IPS-20b (cell line): Measurements from ENCODE around the gene PIK3CG.
"Not testable (repeated sequence)": the region's sequence is repeated elsewhere in the genome, so short reads cannot be mapped to it uniquely, and the experiment has no call there.

Source experiments
- H3K27ac ChIP-seq: one replicate; pipeline ENCODE4 v1.5.1; 2013; ENCODE audit warnings: low read length
- H3K27me3 ChIP-seq: 2 replicates; pipeline ENCODE4 v1.6.1; 2013; ENCODE audit warnings: mild to moderate bottlenecking, low read length, inconsistent platforms; ENCODE audit not compliant: insufficient read depth
- H3K36me3 ChIP-seq: 2 replicates; pipeline ENCODE4 v1.6.1; 2013; ENCODE audit warnings: low read depth, mild to moderate bottlenecking, inconsistent platforms, low read length, moderate library complexity; ENCODE audit not compliant: insufficient read depth
- H3K4me1 ChIP-seq: 2 replicates; pipeline ENCODE4 v1.6.1; 2013; ENCODE audit warnings: mild to moderate bottlenecking, control low read depth, inconsistent platforms, low read length, moderate library complexity; ENCODE audit not compliant: insufficient read depth
- H3K4me3 ChIP-seq: 2 replicates; pipeline ENCODE4 v1.5.1; 2013; ENCODE audit warnings: mild to moderate bottlenecking, low read length, inconsistent platforms
- H3K9ac ChIP-seq: 2 replicates; pipeline ENCODE4 v1.6.1; 2013; ENCODE audit warnings: low read depth, mild to moderate bottlenecking, inconsistent platforms, low read length, moderate library complexity
- H3K9me3 ChIP-seq: 2 replicates; pipeline ENCODE4 v1.6.1; 2013; ENCODE audit warnings: mild to moderate bottlenecking, low read depth, low read length, inconsistent platforms; ENCODE audit not compliant: insufficient read depth

The PIK3CG gene

DNA sequence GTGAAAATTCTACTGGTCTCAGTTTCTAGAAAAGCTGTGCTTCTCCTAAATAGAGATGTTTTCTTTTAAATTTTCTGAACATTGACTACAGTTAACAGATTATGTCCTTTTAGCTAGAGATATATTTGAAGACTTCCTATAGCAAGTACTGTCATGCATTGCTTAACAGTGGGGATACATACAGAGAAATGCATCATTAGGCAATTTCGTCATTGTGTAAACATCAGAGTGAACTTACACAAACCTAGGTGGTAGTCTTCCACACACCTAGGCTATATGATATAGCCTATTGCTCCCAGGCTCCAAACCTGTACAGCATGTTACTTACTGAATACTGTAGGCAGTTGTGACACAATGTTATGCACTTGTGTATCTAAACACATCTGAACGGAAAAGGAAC, 28.5 kb downstream of the PIK3CG start:
- Histone ChIP-seq H3K27ac (no peak overlapping the region), H3K36me3 (no peaks in the 10 kb centered on the region), H3K4me3 (no peak overlapping the region), H3K9me3 (no peaks in the 10 kb centered on the region), H3K27me3 (no peaks in the 10 kb centered on the region), H3K4me1 (no peaks in the 10 kb centered on the region), H3K9ac (no peak overlapping the region)

DNA sequence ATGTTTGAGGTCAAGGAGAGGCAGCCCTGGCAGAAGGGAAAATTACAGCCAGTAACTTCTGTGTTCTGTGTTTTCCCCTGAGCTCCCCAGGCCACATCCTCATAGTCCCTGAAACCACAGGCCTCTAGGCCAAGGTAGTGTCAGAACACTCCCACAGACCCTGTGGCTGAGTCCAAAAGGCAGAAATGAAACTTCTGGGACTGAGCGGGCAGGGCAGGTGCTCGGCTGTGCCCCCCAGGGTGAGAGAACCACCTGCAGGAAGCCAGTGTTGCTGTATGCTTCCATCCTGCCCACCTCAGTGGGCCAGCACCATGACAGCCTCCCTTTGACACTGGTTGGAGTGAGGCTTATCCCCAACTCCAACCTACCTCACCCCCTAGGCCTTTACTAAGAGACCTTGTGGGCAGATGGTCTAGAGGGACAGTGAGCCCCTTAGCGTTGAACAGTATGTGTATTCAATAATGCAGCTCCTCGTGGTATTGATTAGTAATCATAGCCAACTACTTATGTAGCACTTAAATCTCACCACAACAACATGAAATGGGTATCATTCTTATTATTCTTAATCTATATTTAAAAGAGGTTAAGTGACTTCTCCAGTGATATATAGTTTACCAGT, 30.3 kb downstream of the PIK3CG start:
- H3K36me3 ChIP-seq = no peaks in the 10 kb centered on the region
- H3K4me3 ChIP-seq = no peak overlapping the region
- no peaks in the 10 kb centered on the region for H3K4me1 ChIP-seq
- H3K9ac ChIP-seq = no peak overlapping the region
- H3K9me3 ChIP-seq = no peaks in the 10 kb centered on the region
- H3K27ac ChIP-seq = no peak overlapping the region
- H3K27me3 ChIP-seq = no peaks in the 10 kb centered on the region

GRCh38 chr7:106896231-106896630, 31.1 kb downstream of the PIK3CG start:
- H3K9ac ChIP-seq = no peak overlapping the region
- no peaks in the 10 kb centered on the region for H3K27me3 ChIP-seq
- no peaks in the 10 kb centered on the region for H3K4me1 ChIP-seq
- no peak overlapping the region for H3K27ac ChIP-seq
- no peaks in the 10 kb centered on the region for H3K36me3 ChIP-seq
- H3K9me3 ChIP-seq = no peaks in the 10 kb centered on the region
- H3K4me3 ChIP-seq = no peak overlapping the region

DNA sequence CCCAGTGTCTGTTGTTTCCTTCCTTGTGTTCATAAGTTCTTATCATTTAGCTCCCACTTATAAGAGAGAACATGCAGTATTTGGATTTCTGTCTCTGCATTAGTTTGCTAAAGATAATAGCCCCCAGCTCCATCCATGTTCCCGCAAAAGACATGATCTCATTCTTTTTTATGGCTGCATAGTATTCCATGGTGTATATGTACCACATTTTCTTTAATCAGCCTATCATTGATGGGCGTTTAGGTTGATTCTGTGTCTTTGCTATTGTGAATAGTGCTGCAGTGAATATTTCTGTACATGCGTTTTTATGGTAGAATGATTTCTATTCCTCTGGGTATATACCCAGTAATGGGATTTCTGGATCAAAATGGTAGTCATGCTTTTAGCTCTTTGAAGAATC, 32.5 kb downstream of the PIK3CG start:
- not testable (repeated sequence) for H3K4me3 ChIP-seq, H3K4me1 ChIP-seq, H3K9ac ChIP-seq, H3K36me3 ChIP-seq, H3K27me3 ChIP-seq, H3K9me3 ChIP-seq, H3K27ac ChIP-seq

DNA sequence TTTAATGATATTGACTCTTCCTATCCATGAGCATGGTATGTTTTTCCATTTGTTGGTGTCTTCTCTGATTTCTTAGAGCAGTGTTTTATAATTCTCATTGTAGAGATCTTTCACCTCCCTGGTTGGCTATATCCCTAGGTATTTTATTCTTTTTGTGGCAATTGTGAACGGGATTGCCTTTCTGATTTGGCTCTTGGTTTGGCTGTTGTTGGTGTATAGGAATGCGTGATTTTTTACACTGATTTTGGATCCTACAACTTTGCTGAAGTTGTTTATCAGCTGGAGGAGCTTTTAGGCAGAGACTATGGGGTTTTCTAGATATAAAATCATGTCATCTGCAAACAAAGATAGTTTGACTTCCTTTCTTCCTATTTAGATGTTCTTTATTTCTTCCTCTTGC, 33.9 kb downstream of the PIK3CG start:
- not testable (repeated sequence) for H3K9me3 ChIP-seq, H3K36me3 ChIP-seq, H3K4me1 ChIP-seq, H3K4me3 ChIP-seq, H3K27me3 ChIP-seq, H3K9ac ChIP-seq, H3K27ac ChIP-seq

DNA sequence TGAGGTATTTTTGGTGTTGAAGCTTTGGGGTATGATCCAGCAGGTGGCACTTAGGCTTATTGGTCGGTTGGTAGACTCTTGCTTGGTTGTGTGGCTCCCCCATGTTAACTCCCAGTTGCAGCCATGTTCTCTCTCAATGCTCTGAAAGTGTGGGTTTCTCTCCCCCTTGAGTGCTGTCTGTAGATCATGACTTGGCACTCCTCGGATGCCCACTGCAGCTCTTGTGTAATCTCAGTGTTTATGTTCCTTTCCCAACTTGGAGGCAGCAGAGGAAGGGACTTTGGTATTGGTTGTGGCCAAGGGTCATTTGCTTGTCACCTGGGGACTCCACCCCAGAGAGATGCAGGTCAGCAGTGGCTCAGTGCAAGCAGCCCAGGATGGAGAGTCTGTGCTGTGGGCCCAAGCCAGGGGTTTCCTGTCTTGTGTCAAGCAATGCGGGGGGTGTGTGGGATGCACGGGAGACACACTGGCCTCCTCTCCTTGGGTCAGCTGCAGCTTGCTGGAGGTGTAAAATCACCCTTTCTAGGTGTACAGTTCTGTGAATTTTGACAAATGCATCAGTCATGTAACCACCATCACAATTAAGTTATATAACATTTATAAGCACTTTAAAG, 36.9 kb downstream of the PIK3CG start:
- H3K9ac ChIP-seq = no peak overlapping the region
- no peaks in the 10 kb centered on the region for H3K36me3 ChIP-seq
- H3K4me3 ChIP-seq = no peak overlapping the region
- H3K9me3 ChIP-seq = no peaks in the 10 kb centered on the region
- H3K4me1 ChIP-seq = peaks cover 21% of the 10 kb centered on the region; the same call in 1 of the 2 replicates
- peaks cover 13% of the 10 kb centered on the region; the same call in 1 of the 2 replicates for H3K27me3 ChIP-seq
- no peak overlapping the region for H3K27ac ChIP-seq

- Histone ChIP-seq H3K4me1 (peaks cover 21% of the 10 kb centered on the region; the same call in 1 of the 2 replicates), H3K36me3 (no peaks in the 10 kb centered on the region), H3K9ac (no peak overlapping the region), H3K27ac (no peak overlapping the region), H3K9me3 (no peaks in the 10 kb centered on the region), H3K27me3 (peaks cover 13% of the 10 kb centered on the region; the same call in 1 of the 2 replicates), H3K4me3 (peak overlapping the region; percentile 34; the same call in 1 of the 2 replicates)
Measured at GRCh38 chr7:106905734-106906133, 40.7 kb downstream of the PIK3CG start.

DNA sequence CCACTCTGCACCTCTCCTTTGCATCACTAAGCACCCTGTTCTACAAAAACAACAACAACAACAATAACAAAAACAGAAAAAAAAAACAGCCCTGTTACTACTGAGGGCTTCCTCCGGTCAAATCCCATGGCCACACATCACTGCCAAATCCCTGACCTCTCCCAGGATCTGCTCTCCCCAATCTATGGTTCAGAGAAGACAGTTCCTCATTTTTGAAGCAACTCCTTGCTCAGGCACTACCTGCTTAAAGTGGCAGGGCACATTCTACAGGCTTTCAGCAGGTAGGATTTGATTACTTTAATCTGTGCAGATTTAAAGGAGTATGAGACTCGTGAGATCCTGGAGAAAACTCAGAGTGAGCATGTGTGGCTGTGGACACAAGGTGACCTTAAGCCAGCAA, 46.9 kb downstream of the PIK3CG start:
- no peaks in the 10 kb centered on the region for H3K4me1 ChIP-seq

DNA sequence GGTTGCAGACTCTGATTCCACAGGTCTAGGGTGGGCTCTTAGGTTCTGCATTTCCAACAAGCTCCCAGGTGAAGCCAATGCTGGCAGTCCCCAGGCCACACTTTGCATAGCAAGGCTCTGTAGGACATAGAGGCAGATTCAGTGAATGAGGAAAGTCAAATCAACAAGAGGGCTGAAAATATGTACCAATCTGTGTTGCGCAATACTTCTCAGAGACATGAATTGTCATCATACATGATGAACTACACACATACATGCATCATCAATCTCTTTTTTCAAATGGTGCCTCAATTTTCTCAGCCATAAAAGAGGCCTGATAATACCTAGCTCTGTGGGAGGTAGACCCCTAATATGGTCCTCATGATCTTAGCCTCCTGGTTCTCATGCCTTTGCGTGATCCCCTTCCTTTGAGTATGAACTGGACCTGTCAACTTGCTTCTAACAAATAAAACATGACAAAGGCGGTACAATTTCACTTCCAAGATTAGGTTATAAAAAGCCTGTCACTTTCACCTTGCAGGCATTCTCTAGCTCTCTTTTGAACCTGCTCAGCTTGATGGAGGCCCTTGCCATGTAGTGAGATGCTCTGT, 49.0 kb downstream of the PIK3CG start:
- H3K9me3 ChIP-seq = no peaks in the 10 kb centered on the region
- H3K27me3 ChIP-seq = no peaks in the 10 kb centered on the region
- no peak overlapping the region for H3K27ac ChIP-seq
- no peak overlapping the region for H3K9ac ChIP-seq
- H3K36me3 ChIP-seq = no peaks in the 10 kb centered on the region
- H3K4me1 ChIP-seq = no peaks in the 10 kb centered on the region
- H3K4me3 ChIP-seq = no peak overlapping the region

More for the DNA sequence above, 46.9 kb downstream of the PIK3CG start:
- no peaks in the 10 kb centered on the region; the same call in 1 of the 2 replicates for H3K27me3 ChIP-seq
- no peak overlapping the region for H3K4me3 ChIP-seq
- H3K9me3 ChIP-seq = no peaks in the 10 kb centered on the region
- no peak overlapping the region for H3K9ac ChIP-seq
- H3K27ac ChIP-seq = no peak overlapping the region
- H3K36me3 ChIP-seq = no peaks in the 10 kb centered on the region

DNA sequence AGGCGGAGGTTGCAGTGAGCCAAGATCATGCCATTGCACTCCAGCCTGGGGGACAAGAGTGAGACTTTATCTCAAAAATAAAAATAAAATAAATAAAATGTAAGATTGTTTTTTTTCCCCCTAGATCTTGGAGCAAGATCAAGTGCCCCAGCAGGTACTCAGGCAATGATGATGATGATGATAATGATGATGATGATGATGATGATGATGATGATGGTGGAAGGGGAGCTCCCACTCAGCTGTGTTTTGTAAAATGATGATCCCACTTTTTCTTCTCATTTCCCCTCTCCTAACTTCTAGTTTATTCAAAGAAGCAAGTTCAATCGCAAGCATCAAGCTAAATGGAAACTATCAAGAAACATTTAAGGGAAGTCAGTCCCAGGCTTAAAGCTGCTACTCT, 50.3 kb downstream of the PIK3CG start:
- H3K4me1 ChIP-seq = no peaks in the 10 kb centered on the region

GRCh38 chr7:106915873-106916272, 50.8 kb downstream of the PIK3CG start:
- Histone ChIP-seq H3K36me3 (no peaks in the 10 kb centered on the region), H3K4me3 (no peak overlapping the region), H3K27me3 (no peaks in the 10 kb centered on the region), H3K4me1 (no peaks in the 10 kb centered on the region), H3K9me3 (no peaks in the 10 kb centered on the region), H3K27ac (no peak overlapping the region), H3K9ac (no peak overlapping the region)

More for the DNA sequence above, 50.3 kb downstream of the PIK3CG start:
- H3K4me3 ChIP-seq = no peak overlapping the region
- H3K36me3 ChIP-seq = no peaks in the 10 kb centered on the region
- H3K9ac ChIP-seq = no peak overlapping the region
- no peak overlapping the region for H3K27ac ChIP-seq
- no peaks in the 10 kb centered on the region for H3K27me3 ChIP-seq
- H3K9me3 ChIP-seq = no peaks in the 10 kb centered on the region

GRCh38 chr7:106916679-106917078, 51.6 kb downstream of the PIK3CG start:
- H3K4me3 ChIP-seq = no peak overlapping the region
- H3K36me3 ChIP-seq = no peaks in the 10 kb centered on the region
- no peak overlapping the region for H3K27ac ChIP-seq
- H3K4me1 ChIP-seq = no peaks in the 10 kb centered on the region
- H3K9ac ChIP-seq = no peak overlapping the region
- no peaks in the 10 kb centered on the region for H3K27me3 ChIP-seq
- no peaks in the 10 kb centered on the region for H3K9me3 ChIP-seq
